GM10248 (cell line): ENCODE measurements around the gene DDX1.

Source experiments
- CTCF ChIA-PET: fragments of 300-600 bp; sonication (Branson Sonifier 250); formaldehyde crosslinking; extraction: SDS; loops from one replicate; lab custom pipeline; 2021; ENCODE audit warnings: antibody characterized with exemption; lab: Yijun Ruan, JAX
- POLR2A ChIA-PET: fragments of 350-650 bp; sonication (Branson Sonifier 250); formaldehyde crosslinking; extraction: SDS; loops from one replicate; lab custom pipeline; 2020; ENCODE audit warnings: antibody characterized with exemption; lab: Yijun Ruan, JAX
- DNase-seq: peaks from one replicate; pipeline ENCODE4 v3.0.0; 2012; ENCODE audit errors: extremely low spot score
- TF ChIP-seq, protein P1 (sequence below): IDR thresholded peaks from 2 replicates; pipeline ENCODE4 v1.5.1; 2012; ENCODE audit warnings: mild to moderate bottlenecking, low read depth; ENCODE audit errors: extremely low read depth, missing control alignments, control extremely low read depth

The DDX1 gene

DNA sequence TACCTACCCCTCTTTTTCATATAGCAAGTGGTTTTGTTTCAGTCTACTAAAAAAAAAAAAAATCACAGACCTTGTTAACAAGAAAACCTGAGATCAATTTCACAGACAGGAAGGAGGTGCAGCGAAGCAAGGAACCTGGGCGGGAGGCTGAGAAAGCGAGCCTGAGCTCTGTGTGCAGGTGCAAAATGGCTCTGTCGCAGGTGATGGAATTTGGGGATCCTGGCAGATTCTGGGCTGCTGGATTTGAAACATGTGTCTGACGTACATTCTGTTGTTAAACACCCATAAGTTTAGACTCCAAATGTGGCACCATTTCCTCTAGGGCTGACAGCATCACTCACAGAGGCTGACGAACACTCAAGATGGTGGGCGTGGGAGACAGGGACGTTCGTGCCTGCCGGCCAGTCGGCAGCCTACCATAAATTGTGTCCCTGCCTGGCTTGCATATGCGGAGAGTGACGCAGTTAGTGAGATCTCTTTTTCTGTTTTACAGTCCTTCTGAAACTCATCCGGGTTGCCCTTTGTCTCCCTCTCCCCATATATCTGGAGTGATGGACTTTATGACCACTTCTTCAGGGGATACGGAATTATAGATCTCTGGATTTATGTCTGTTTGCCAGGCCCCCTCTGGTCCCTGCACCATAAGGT is 8.8 kb upstream of the DDX1 start:
- no peak for DNase-seq
- TF ChIP-seq, protein P1, sequence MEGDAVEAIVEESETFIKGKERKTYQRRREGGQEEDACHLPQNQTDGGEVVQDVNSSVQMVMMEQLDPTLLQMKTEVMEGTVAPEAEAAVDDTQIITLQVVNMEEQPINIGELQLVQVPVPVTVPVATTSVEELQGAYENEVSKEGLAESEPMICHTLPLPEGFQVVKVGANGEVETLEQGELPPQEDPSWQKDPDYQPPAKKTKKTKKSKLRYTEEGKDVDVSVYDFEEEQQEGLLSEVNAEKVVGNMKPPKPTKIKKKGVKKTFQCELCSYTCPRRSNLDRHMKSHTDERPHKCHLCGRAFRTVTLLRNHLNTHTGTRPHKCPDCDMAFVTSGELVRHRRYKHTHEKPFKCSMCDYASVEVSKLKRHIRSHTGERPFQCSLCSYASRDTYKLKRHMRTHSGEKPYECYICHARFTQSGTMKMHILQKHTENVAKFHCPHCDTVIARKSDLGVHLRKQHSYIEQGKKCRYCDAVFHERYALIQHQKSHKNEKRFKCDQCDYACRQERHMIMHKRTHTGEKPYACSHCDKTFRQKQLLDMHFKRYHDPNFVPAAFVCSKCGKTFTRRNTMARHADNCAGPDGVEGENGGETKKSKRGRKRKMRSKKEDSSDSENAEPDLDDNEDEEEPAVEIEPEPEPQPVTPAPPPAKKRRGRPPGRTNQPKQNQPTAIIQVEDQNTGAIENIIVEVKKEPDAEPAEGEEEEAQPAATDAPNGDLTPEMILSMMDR = no peak
- ChIA-PET CTCF (no interaction called here), POLR2A (no interaction called here)

DNA sequence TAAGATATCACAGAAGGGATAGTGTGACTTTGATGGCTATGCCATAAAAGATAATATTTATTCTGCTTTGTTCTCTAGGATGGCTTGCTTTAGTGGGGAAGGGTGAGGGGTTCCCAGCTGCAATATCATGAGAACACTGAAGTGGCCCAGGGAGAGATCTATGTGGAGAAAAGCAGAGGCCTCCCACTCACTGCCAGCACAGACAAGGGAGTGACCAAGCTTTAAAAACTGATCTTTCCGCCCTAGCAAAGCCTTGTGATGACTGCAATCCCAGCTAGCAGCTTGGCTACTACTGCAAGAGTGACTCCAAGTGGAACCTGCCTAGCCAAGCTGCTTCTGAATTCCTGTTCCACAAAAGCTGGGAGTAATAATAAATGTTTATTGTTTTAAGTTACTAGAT is 7.8 kb upstream of the DDX1 start:
- TF ChIP-seq, protein P1 = no peak
- ChIA-PET CTCF (interaction anchor here (14.2 kb wide), 1 partner anchor 9 kb away, joined by 150 read pairs; no protein-coding TSS in a partner anchor), POLR2A (no interaction called here)
- DNase-seq = no peak

DNA sequence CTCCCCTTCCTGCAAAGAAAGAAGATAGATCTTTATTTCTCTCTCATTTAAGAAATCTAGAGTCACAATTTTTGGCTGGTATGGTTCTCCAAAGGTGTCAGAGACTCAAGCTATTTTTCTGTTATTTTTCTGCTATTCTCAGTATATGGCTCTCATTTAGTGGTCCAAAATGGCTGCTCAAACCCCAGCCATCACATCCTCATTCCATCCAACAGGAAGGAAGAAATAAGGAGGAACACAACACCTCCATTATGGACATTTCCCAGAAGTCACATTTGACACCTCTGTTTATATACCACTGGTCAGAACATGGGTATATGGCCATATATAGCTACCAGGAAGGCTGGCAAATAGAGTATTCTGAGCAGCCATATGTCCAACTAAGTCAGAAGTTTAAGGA is 7.4 kb upstream of the DDX1 start:
- ChIA-PET CTCF (interaction anchor here (1.8 to 14.2 kb wide), 2 partner anchors 10 to 23 kb away, joined by 4 to 150 read pairs; partner anchors contain the start of gene NBAS), POLR2A (no interaction called here)
- no peak for DNase-seq
- TF ChIP-seq, protein P1 = no peak

DNA sequence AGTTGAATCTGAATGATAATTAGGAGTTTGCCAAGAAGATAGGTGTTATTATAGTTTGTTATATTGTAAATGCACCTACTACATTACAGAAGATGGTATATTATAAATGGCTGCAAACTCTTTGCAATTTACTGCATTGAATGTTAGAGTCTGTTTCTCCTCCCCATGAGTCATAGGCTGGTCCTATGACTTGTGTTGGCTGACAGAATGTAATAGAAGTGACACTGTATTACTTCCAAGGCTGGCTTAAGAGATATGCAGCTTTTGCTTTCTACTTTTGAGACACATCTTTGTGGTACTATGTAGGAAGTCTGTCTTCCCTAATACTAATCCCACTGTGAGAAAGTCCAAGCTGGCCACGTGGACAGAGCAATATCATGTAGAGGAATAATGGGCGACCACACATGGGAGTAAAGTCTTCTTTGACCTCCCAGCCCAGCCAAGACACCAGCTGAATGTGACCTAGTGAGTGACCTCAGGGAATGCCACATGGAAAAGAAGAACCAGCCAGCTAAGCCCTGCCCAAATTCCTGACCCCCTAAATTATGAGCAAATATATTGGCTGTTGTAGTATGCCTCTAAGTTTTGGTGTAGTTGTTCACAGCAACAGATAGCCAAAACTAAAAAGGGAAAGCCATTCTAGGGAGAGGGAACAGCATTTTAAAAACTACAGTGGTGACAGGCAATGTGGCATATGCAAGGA is 6.8 kb upstream of the DDX1 start:
- no peak for DNase-seq
- CTCF ChIA-PET = interaction anchor here (1.8 to 14.2 kb wide), 2 partner anchors 10 to 24 kb away, joined by 4 to 150 read pairs; partner anchors contain the start of gene NBAS
- TF ChIP-seq, protein P1 = no peak
- POLR2A ChIA-PET = no interaction called here

DNA sequence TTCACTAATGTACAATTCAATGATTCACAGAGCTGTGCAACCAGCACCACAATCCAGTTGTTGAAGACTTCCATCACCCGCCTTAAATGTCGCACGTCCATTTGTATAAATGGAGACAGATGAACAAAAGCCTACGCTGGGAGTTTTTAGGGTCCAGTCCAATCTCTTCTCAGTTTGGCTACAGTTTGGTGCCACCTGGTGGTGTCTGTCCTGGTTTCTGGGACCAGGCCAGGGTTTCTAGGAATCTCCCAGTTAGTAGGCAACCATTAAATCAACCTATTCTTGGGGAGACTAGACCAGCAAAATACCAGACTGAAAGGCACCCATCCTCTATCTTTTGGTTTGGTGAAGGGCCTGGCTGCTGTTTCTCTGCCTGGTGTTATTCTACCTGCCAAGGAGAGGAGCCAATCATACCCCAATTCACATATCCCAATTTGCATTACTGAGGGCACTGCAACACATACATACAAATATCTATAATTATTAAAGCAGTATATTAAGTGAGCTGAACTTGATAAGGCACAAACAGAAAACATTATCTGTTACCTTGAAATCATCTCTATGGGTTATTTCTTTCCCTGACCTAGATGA is 3.2 kb upstream of the DDX1 start:
- DNase-seq = peak; percentile 32
- POLR2A ChIA-PET = no interaction called here
- CTCF ChIA-PET = interaction anchor here (0.7 to 14.2 kb wide), 5 partner anchors 8 to 685 kb away, joined by 3 to 150 read pairs (median 3); no protein-coding TSS in a partner anchor
- TF ChIP-seq, protein P1 = peak; percentile 44

DNA sequence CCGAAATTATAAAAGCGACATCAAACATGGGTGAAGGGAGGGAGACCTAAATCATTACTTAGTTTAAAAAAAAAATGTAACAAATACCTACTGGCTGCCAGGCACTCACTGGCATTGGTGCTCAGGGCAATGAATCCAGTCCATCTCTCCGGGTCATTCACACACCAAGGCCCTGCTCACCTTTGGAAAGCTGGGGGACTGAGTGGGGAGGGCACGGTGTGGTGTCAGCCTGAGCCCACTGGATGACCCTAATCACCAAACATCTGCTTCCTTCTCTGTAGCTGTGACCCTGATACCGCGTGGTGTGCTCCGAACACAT is 336 bp upstream of the DDX1 start:
- no peak for DNase-seq
- TF ChIP-seq, protein P1 = no peak
- POLR2A ChIA-PET = interaction anchor here (0.6 kb wide), 1 partner anchor 551 kb away, joined by 3 read pairs; no protein-coding TSS in a partner anchor
- CTCF ChIA-PET = interaction anchor here (1.7 to 14.2 kb wide), 2 partner anchors 13 to 17 kb away, joined by 3 to 150 read pairs; no protein-coding TSS in a partner anchor
